ENCODE results near the gene AUTS2. TPM values are rescaled to one million over a fixed set of nuclear protein-coding genes. Genes with fewer than 3 reads are reported as not detected.
A peak's percentile ranks its signal among the peaks of the same experiment; 100 is the strongest.

AUTS2 gene
- total and polyA plus RNA-seq, 10 of the 15 experiments (the other 5 are each of a cell fraction or from before 2014, with no cell fraction given): 6.4 to 55.6 (median 21.6) TPM

- TF ChIP-seq BCL11A (IDR thresholded peaks at IDR 0.05; ENCODE audit: low read depth, low read length) (peak; percentile 85), CREB1 (IDR thresholded peaks at IDR 0.05; ENCODE audit: low read depth) (peak; percentile 63), TAF1 (IDR thresholded peaks at IDR 0.05; ENCODE audit: borderline replicate concordance, low read depth, low read length) (peak; percentile 29; the same call in 1 of the 2 replicates), SKIL (IDR thresholded peaks at IDR 0.05; ENCODE audit: low read depth, poor library complexity, severe bottlenecking) (peak; percentile 60), ZNF687 (IDR thresholded peaks at IDR 0.05) (0 out of 2 replicates have a peak, but pooled peaks have one; percentile 22), GATAD2B (conservative IDR thresholded peaks at IDR 0.05; ENCODE audit: low read depth) (peak; percentile 24; the same call in 1 of the 2 replicates), MLLT1 (IDR thresholded peaks at IDR 0.05) (peak; percentile 98), IKZF1 (conservative IDR thresholded peaks at IDR 0.05) (0 out of 2 replicates have a peak, but pooled peaks have one; percentile 5), BHLHE40 (IDR thresholded peaks at IDR 0.05; ENCODE audit: borderline replicate concordance in 1 of 2, low read depth in 2 of 2, low read length in 1 of 2) (peak; percentile 41 to 60; a peak in 3 of 4 replicates), RAD21 (IDR thresholded peaks at IDR 0.05; ENCODE audit: insufficient read depth, low read depth, low read length) (0 out of 2 replicates have a peak, but pooled peaks have one; percentile 9), E2F4 (IDR thresholded peaks at IDR 0.05; ENCODE audit: low read depth, low read length) (no peak), SRF (IDR thresholded peaks at IDR 0.05; ENCODE audit: low read depth in 2 of 2, low read length in 2 of 2) (0 out of 4 replicates have a peak, but pooled peaks of 1 of the 2 experiments have one; percentile 57), EP300 (IDR thresholded peaks at IDR 0.05; ENCODE audit: borderline replicate concordance in 1 of 2, control insufficient read depth in 1 of 2, low read depth in 2 of 2, low read length in 2 of 2) (peak; percentile 62 to 67; a peak in 2 of 4 replicates), PAX5 (IDR thresholded peaks at IDR 0.05; ENCODE audit: borderline replicate concordance, low read depth, low read length) (peak; percentile 71), ZBTB11 (CRISPR knock-in tag; IDR thresholded peaks at IDR 0.05) (no peak)
Observed at GRCh38 chr7:69739931-69740431, 141.7 kb downstream of the AUTS2 start (continued).

Data from GM12878 (cell line).